ENCODE measurements around the gene CLIP3.
A peak's percentile ranks its signal among the peaks of the same experiment; 100 is the strongest.
"Not testable (repeated sequence)": the region's sequence is repeated elsewhere in the genome, so short reads cannot be mapped to it uniquely, and the experiment has no call there.

CLIP3 gene

GRCh38 chr19:35986664-35987570, 45.8 kb downstream of the CLIP3 start:
- TF ChIP-seq CTCF (IDR thresholded peaks at IDR 0.05; ENCODE audit: low read depth, low read length): no peak
- no peak for DNase-seq (ENCODE audit: low read depth in 2 of 2)
- H3K4me3 ChIP-seq (replicated peaks in 1 of 2; ENCODE audit: low read depth in 2 of 2, low read length in 2 of 2): peak overlapping the region; percentile 21 to 25

- no peak for TF ChIP-seq CTCF (IDR thresholded peaks at IDR 0.05; ENCODE audit: low read depth, low read length)
- H3K4me3 ChIP-seq (replicated peaks in 1 of 2; ENCODE audit: low read depth in 2 of 2, low read length in 2 of 2): no peak overlapping the region
- DNase-seq (ENCODE audit: low read depth in 2 of 2): no peak
These were observed 46.6 kb downstream of the CLIP3 start for GRCh38 chr19:35986111-35986510.

- DNase-seq (ENCODE audit: low read depth in 2 of 2): no peak
- no peak overlapping the region for H3K4me3 ChIP-seq (replicated peaks in 1 of 2; ENCODE audit: low read depth in 2 of 2, low read length in 2 of 2)
- no peak for TF ChIP-seq CTCF (IDR thresholded peaks at IDR 0.05; ENCODE audit: low read depth, low read length)
These were observed 49.5 kb downstream of the CLIP3 start for GRCh38 chr19:35983177-35983576.

GRCh38 chr19:35980997-35981396, 51.7 kb downstream of the CLIP3 start:
- H3K4me3 ChIP-seq (replicated peaks in 1 of 2; ENCODE audit: low read depth in 2 of 2, low read length in 2 of 2); DNase-seq (ENCODE audit: low read depth in 2 of 2): not testable (repeated sequence)

- TF ChIP-seq CTCF (IDR thresholded peaks at IDR 0.05; ENCODE audit: low read depth, low read length): no peak
- no peak overlapping the region for H3K4me3 ChIP-seq (replicated peaks in 1 of 2; ENCODE audit: low read depth in 2 of 2, low read length in 2 of 2)
- no peak for DNase-seq (ENCODE audit: low read depth in 2 of 2)
These were observed 53.8 kb downstream of the CLIP3 start for GRCh38 chr19:35978832-35979365.

GRCh38 chr19:35978271-35978670, 54.4 kb downstream of the CLIP3 start:
- no peak for TF ChIP-seq CTCF (IDR thresholded peaks at IDR 0.05; ENCODE audit: low read depth, low read length)
- DNase-seq (ENCODE audit: low read depth in 2 of 2): no peak
- H3K4me3 ChIP-seq (replicated peaks in 1 of 2; ENCODE audit: low read depth in 2 of 2, low read length in 2 of 2): no peak overlapping the region

- no peak for TF ChIP-seq CTCF (IDR thresholded peaks at IDR 0.05; ENCODE audit: low read depth, low read length)
- no peak for DNase-seq (ENCODE audit: low read depth in 2 of 2)
- no peak overlapping the region for H3K4me3 ChIP-seq (replicated peaks in 1 of 2; ENCODE audit: low read depth in 2 of 2, low read length in 2 of 2)
These were observed 55.0 kb downstream of the CLIP3 start for GRCh38 chr19:35977446-35978222.
